ENCODE results near the gene MARCHF3.
A peak's percentile ranks its signal among the peaks of the same experiment; 100 is the strongest.
"Not testable (repeated sequence)": the region's sequence is repeated elsewhere in the genome, so short reads cannot be mapped to it uniquely, and the experiment has no call there.

MARCHF3 gene

GRCh38 chr5:126947146-126948010 is 83.0 kb downstream of the MARCHF3 start:
- no peak for DNase-seq

GRCh38 chr5:126942908-126943307 is 87.5 kb downstream of the MARCHF3 start:
- not testable (repeated sequence) for DNase-seq

DNA sequence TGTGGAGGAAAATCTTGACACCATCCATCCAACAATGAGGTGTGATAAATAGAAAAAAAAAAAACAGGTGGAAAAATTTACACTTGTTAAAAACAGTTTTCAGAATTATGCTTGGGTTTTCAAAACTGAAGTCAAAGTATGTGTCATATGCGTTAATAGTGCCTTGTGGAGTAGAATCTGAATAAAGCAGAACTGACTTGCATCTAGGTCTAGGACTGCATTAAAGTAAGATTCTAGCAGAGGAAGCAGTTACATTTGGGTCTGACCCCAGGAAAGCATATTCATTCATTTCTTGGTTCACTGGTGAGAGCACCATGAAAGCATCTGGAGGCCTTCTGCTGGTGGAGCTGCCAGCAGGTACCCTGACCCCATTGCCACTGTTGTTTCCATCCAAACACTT is 89.0 kb downstream of the MARCHF3 start:
- DNase-seq = no peak

DNA sequence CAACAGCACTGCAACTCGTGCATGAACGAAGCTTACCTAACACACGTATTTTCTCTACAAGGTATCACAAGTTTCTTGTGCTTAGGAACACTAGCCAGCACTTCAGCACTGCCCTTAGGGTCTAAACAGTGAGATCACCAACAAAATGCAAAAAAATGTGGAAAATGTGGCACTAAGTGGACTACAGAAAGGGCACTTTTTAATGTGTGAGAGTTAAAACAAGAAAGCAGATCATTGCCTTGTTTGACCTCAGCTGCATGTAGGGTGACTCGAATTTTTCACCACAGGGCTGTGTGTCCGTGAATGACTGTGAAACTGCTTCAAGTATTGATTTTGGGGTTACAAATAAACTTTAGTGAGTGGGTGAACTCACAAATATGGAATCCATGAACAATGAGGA is 90.5 kb downstream of the MARCHF3 start:
- peak; percentile 65 for DNase-seq

DNA sequence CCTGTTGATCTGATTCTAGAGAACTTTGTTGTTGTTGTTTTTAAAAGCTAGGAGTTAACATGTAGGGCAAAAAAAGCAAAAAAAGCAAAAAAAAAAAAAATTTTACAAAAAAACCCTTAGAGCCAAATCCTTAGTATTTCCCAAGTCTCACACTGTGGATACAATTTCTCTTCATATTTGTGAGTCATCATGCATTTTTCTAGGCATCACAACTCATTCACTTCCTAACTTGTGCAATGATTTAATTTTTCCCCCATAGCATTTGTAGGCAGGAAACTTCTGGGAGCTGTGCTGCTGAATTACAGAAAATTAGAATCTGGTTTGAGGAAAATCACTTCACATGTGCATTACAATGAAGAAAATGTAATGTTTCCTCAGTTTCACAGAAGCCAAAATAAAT is 91.9 kb downstream of the MARCHF3 start:
- DNase-seq = no peak

- DNase-seq = no peak
Observed at GRCh38 chr5:126937771-126938170, 92.6 kb downstream of the MARCHF3 start.

- no peak for DNase-seq
Observed at GRCh38 chr5:126936775-126937418, 93.5 kb downstream of the MARCHF3 start.

GRCh38 chr5:126931963-126932660 is 98.2 kb downstream of the MARCHF3 start:
- DNase-seq = no peak

DNA sequence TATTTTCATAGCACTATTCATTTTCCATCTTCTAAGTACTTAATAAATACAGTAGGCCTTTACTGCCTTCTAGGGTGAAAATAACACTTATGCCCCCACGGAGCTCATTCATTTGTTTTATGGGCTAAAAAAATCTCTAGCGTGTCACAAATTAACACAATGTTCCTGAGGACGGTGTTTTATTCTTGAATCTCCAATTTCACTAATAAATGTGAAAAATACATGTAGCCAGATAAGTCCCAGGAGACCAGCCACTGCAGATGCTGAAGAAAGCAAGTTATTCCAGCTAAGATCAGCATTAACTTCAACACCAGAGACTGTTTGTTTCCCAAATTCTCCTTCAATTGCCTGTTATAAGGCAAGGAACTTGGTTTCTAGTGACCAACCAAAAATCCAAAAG is 102.3 kb downstream of the MARCHF3 start:
- no peak for DNase-seq

- no peak for DNase-seq
Observed at GRCh38 chr5:126927429-126927828, 102.9 kb downstream of the MARCHF3 start.

DNA sequence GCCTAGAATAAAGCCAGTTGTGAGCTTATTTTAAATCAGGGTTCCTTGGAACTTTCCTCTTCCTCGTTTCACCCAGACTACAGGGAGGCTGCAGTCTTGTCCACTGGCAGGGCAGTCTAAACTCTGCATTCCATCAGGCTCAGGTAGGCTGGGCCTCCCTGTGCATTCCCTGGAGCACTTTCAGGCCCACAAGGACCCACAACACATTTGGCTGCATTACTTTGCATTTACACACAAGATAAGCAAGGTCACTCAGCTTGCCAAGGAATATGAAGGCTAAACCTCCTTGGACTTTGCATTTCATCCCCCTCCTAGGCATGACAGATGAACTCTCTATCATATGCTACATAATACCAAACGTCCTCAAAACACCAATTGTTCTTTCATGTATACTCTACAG is 104.2 kb downstream of the MARCHF3 start:
- DNase-seq = peak; percentile 68

DNA sequence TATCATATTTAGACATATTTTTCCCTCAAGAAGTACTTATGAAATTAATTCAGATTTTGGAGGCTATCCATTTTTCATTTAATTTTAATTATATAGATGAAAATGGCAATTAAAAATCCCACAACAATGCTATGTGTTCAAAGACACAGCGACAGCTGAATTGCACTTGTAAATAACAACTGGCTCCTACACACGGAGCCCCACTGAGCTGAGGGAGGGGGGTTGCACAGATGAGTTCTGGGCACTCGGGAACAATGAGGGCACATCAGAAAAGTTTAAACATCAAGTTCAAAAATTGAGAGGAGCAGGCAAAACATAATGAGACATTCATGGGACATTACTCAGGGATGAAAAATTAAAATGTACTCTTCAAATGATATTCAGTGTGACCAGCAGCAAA is 104.9 kb downstream of the MARCHF3 start:
- no peak for DNase-seq

DNA sequence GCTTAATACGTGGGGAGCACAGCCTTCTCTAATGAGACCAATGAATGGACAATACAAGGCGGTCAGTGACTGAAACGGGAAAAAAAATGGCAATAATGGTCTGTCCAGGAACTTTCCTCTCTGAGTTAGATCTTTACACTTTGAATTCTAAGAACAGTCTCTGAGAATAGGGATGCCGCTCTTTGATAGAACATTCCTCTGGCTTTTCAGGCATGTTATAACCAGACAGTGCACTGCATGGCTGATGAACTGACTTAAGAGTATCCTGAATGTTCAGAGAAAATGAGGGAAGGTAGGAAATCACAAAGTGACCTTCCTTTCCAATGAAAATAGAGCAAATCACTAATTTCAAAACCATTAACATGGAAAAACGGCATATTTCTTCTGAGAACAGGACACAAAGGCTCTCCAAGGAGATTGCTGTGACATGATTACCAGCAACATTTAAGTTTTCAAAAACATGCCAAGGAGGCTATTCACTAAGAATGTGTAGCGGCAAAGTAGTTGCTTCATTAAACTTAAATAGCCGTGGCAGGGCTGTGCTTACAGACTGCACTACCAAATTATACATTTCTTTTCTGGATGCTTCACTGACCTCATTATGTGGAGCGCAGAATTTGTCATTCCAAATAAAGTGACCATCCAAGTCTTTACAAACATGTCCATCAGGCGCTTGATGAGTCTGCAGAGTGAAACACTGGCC is 105.9 kb downstream of the MARCHF3 start:
- DNase-seq = no peak

- DNase-seq = no peak
Observed at GRCh38 chr5:126921241-126922091, 108.9 kb downstream of the MARCHF3 start.

DNA sequence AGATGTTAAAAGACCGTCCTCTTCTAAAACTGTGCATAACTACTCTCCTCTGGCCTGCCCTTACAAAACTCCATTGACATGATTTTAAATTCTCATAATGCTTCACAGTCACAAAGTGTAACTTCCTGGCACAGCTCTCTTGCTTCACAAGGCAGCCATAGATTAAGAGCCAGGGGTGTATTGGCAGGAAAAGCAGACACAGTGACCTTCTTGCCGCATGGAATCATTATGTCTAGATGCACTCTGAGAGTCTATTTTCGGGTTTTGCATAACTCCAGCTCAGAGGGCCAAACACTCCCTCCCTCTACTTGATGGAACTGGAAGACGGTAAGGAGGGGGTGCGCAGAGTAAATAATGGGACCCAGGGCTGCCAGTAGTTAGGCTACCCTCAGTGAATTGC is 110.1 kb downstream of the MARCHF3 start:
- DNase-seq = no peak

GRCh38 chr5:126919566-126919965 is 110.8 kb downstream of the MARCHF3 start:
- no peak for DNase-seq

- no peak for DNase-seq
Observed at GRCh38 chr5:126918615-126918957, 111.8 kb downstream of the MARCHF3 start.

- DNase-seq = peak; percentile 85
Observed at GRCh38 chr5:126917918-126918614, 112.3 kb downstream of the MARCHF3 start.

DNA sequence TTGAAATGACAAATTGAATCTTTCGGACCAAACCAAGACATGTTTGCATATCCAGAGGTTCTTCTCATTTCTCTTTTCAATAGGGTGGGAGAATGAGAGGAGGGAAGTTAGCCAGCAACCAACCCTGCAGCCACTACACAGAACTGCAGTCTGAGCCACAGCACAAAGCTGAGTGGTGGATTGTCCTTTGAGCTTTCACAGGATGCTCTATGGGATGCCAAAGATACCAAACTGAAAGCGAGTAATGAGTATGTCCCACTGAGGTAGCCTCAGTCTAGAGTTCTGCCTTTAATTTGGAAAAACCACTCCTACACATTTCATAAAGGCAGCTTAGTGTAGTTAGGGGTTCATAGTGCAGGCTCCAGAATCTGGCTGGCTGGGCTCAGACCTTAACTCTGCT is 114.9 kb downstream of the MARCHF3 start:
- DNase-seq = no peak

DNA sequence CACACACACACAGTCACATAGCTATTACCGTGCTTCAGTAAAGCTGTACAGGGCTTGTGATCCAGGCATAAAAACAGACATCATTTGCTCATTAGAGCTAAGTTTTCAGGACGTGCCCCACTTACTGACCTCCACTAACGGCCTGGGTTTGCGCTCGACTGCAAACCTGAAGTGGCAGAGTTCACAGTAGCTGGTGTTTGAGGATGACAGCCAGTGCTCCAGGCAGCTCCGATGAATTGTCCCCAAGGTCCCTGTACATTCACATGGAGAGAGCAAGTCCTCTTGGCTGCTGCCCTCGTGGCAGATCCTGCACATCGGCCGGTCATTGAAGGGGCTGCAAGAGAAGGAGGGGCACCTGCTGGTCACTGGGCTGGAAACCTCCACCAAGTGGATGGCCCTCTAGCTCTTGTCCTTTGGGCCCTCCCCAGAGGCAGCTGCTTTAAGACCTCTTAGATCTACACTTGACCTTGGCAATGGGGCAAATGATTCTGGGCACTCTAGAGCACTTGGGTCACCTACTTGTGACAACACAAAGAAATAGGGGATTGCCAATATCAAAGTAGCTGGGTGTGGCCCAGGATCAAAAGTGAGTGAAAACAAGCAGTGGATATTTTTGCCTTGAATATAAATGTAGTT is 115.4 kb downstream of the MARCHF3 start:
- DNase-seq = no peak

DNA sequence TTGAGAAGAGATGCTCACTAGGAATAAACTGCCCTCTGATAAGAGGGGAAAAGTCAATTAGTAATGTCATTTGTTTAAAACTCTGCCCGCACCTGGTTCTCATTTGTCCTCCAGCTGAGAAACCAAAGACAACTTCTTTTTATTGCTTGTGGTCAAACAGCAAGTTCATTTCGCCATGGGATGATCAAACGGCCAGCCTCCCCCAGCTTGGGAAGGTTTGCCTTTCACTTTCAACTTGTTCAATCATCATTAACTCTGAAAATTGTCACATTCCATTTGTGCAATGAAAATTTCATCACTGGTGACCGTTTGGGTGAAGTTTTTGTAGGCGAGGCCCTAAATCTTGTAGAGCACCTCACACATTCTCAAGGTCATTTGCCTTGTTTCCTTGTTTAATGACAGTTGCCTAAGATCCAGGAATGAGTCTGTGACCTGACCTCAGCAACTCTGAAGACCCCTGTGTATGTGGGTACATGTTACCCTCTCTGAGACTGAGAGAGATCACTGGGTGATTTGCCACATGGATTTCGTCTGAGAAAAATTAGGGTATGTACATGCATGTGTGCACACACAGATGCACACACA is 117.7 kb downstream of the MARCHF3 start:
- no peak for DNase-seq
